NCI-H1092 (cell line): ENCODE measurements around the gene MRPL39.
"Not testable (repeated sequence)": the region's sequence is repeated elsewhere in the genome, so short reads cannot be mapped to it uniquely, and the experiment has no call there.

Experiments used
- DNase-seq: peaks from one replicate; lab custom pipeline; 2025; lab: John Stamatoyannopoulos, UW

Gene MRPL39

DNA sequence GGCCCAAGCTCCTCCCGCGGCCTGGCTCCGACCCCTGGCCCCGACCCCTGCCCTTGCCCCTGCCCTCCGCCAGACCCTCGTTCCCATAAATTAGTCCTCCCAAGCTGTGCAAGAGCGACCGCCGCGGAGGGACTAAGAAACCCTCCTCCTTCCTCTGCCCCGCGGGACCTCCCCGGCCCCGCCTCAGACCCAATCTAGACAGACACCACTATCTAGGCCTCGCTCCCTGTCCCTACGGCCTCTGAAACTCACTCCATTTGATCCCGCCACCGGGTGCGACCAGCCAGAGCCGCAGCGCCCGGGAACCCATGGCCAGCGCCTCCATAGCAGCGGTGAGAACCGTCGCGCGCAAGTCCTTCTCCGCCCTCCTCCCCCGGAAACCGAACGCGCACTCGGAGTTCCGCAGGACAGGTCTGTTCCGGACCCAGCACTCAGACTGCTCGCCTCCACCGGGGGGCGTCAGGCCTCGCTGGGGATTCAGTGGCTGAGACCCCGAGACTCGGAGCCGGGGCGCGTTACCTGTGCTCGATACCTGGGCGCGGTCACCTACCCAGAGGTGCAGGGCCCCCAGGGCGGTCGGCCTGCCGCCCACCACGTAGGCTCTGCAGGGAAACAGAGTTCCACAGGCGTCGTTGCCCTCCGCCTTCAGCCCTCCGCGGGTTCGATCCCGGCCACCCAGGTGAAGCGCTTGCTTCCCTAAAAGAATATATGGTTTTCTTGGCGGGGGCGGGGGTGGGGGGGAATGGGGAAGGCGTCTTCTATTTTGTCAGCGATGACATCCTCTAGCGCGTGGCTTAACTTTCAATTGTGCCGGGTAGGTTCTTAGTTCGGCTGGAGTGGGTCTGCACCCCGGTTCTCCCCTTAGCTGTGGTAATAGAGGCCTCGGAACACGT lies at the start of gene MRPL39:
TSS of gene MRPL39 (minus strand) at position 331 of the 893 bp plus-strand sequence. CDS start at position 325, 6 bp downstream.
- DNase-seq = peak; percentile 89

DNA sequence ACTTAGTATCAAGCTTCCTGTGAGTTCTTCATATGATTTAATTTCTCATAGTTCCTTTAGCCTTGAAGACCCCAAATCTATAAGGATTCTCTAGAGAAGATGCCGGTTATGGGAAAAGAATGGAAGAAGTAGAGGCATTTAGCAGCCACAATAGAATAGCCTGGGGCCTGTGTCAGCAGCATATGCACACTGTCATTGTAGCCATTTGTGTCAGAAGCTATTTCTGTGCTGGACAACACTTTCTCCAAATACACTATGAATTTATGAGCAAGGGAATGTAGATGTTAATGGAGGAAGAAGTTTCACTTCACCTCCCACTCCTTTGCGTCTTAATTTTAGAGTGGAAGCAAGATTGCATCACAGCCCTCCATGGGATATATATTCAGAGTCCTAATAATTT lies 49.1 kb upstream of the MRPL39 start:
- no peak for DNase-seq

DNA sequence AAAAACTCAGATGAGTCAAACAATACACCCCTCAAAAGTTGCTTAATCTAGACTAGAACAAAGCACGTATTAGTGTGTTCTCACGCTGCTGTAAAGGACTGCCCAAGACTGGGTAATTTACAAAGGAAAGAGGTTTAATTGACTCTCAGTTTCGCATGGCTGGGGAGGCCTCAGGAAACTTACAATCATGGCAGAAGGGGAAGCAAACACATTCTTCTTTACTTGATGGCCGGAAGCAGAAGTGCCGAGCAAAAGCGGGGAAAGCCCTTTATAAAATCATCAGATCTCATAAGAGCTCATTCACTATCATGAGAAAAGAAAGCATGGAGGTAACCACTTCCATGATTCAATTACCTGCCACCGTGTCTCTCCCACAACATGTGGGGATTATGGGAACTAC lies 41.9 kb upstream of the MRPL39 start:
- no peak for DNase-seq

DNA sequence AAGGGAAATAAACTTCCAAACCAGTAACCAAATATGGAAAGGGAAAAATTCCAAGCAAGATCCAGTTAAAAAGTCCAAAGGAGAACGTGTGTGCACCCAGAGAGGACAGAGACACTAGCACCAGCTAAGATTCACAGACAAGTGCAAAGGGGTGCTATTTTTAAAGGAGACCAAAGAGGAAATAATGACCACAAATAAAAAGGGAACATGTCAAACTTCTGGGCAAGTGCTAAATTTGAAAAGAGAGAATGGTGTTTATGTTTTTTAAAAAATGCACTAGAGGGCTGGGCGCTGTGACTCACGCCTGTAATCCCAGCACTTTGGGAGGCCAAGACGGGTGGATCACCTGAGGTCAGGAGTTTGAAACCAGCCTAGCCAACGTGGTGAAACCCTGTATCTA lies 40.4 kb upstream of the MRPL39 start:
- DNase-seq = no peak

DNA sequence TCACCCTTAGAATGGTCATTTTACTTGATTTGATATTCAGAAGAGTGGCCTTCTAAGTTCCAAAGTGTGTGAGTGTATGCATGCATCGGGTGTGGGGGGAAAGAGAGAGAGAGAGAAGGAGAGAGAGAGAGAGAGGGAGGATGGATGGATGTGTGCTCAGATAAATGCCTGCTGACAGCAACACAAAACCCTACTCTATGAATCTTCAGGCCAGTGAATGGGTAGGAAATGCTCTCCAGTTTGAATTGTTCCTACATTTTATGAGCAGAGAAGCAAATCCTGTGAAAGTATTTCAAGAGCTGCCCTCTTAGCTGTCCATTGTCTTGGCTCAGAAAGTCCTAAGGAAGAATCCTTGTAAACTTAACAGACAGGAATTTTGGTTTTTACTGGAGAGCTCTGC lies 39.2 kb upstream of the MRPL39 start:
- DNase-seq = no peak

DNA sequence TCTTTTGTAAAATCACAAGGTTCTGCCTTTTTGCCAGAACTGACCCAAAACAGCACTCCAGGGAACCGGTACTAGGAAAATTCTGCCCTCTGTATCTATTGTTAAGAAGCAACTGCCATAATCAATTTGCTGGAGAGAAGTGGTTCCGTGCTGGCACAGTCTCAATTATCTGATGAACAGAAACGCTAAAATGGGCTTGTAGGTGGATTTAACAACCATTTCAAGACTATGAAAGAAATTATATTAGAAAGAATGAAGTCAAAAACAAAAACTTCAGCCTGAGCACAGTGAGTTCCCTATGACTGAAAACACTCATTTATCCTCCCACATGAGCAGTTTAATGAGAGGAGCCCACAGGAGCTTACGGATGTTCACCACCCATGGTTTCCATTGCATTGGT lies 36.2 kb upstream of the MRPL39 start:
- DNase-seq = no peak

DNA sequence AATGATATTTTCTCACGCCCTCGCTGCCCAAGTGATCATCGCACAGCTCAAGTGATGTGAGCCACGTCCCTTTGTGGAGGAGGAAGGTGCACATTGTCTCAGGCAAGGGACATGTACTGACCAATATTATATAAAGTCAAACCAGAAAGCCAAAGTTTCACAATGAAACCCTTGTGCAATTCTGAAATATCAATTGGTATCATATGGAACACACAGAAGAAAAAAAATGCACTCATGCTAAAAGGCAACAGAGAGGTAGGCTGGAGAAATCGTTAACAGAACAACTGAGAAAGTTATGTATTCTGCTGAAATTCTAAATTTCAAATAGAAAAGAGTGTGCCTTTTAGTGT lies 33.6 kb upstream of the MRPL39 start:
- DNase-seq = no peak

DNA sequence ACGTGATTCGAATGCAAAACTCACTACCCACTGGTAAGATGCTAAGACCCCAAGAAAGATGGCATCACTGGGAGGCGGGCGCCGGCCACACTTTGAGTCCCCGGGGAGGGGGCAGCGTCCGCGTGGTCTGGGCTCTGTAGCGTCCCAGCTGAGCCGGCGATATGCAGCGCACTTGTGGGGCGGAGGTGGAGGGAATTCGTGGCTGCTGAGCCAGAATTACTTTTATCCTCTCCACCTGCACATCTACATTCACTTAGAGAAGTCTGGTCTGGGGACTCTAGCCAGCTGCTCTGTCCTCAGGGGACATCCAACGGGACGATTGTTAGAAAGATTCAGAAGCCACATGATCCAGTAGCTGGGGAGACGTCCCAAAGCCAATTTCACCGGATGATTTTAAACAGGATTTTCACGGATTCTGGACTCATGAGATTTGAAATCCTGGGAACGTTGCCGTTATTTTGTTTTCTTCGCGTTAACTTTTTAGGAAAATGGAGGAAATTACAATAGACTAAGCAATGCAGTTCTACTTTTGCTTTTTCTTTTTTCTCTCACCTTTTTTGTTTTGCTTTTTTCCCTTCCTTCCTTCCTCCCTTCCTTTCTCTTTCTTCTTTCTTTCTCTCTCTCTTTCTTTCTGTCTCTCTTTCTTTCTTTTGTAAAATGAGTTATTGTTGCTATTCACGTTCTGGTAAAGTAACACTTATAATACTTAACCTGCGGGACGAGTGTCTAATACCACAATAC lies 33.1 kb upstream of the MRPL39 start:
- DNase-seq = no peak

DNA sequence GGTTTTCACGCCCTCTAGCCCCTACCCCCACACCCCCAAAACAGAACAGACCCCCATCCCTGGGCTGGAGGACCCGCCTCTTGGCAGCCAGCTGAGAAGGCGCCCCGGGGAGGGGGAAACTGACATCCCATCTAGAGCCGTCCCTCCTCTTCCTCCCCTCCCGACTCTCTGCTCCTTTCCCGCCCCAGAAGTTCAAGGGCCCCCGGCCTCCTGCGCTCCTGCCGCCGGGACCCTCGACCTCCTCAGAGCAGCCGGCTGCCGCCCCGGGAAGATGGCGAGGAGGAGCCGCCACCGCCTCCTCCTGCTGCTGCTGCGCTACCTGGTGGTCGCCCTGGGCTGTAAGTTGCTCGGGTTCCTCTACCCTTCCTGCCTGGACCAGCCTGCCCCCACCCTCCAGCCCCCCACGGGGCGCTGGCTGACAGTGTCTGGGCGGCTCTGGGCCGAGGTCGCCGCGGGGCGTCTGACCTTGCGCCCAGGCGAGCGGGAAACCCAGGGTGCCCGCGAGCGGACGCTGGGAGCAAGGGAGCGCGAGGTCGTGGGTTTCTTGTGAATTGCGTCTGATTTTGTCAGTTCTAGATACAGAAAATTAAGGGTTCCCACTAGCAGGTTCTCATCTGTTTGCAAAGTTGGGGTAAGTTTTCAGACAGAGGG lies 32.4 kb upstream of the MRPL39 start:
- peak; percentile 23 for DNase-seq

DNA sequence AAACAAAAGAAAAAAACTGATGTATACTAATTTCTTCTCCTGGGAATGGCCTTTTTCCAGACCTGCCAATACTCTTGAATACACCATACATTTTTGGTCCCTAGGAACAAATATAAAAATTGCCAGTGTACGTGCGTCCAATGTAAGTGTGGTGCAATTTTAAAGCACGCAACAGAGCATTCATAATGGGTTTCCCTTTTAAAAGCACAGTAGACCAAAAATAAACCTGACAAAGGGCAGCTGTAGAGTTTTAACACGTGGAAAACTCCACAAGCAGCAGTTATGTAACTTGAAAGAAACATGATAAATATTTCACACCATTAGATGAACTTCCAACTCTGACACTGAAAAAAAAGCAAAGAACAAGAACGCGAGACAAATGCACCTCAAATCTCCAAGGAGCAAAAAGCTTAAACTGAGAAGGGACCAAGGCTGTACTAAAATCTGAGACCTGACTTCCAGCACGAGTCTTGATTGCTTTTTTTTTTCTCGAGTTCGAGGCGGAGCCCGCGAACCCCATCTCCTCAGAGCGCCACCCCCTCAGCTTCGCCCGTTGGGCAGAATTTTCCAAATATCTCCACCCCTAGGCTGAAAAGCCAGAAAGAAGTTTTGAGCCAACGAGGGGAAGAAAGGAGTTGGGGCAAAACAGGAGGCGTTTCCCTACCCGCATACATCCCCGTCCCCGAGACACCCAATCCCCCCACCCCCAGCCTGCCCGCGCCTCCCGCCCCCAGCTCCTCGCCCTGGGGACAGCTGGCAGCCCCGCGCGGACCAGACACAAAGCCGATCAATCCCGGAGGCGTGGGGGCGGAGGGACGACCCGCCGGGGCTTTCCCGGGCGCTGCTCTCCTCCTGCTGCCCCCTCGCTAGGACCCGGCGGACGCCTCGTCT lies 31.6 kb upstream of the MRPL39 start, which contains the start of gene JAM2:
TSS of gene JAM2 (plus strand) at position 599 of the 891 bp plus-strand sequence. CDS start 564 bp downstream, outside the sequence.
- no peak for DNase-seq

DNA sequence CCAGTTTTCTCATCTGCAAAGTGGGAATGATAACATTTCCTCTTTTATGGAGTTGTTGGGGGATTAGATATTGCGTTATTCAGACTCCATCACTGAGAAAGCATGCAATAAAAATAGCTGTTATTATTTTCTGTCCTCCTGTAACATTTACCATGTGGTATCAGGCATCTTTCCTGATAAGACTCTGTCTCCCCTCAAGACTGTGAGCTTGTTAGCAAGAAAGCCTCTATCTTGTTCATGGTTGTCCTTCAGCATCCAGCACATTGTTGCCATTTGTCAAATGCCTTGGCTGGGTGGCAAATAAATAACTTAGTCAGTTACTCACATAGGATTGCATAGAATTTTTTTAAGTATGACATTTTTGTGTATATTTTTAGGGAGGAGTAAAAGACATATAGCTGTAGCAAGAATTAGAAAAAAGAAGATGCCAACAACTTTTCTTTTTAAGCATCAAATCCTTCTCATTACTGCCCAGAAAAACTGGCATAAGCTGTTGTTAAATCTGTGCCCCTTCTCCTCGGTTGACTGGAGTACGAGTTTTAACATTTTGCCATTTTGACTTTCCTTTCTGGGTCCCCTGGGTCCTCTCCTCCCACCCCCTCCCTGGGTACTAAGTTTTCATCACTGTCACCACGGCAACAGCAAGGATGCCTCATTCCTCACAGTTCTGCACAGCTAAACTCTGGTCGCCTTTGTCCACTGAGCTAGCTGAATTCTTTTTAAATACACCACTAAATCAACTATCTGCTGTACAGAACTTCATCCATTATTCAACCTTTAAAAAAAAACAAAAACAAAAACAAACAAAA lies 30.8 kb upstream of the MRPL39 start:
- no peak for DNase-seq

DNA sequence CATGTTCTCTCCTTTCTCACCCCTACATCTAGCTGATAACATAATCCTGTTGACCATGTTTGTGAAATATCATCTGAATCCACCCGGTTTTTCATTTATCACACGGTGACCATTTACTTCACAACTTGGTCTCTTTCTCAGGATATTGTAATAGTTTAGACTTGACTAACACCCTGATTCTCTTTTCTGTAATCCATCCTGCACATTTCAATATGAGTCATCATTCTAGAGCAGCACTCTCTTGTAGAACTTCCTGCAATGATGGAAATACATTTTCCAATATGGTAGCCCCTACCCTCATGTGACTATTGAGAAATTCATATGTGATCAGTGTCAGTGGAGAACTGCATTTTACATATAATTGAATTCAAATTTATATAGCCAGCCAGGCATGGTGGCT lies 29.4 kb upstream of the MRPL39 start:
- no peak for DNase-seq

DNA sequence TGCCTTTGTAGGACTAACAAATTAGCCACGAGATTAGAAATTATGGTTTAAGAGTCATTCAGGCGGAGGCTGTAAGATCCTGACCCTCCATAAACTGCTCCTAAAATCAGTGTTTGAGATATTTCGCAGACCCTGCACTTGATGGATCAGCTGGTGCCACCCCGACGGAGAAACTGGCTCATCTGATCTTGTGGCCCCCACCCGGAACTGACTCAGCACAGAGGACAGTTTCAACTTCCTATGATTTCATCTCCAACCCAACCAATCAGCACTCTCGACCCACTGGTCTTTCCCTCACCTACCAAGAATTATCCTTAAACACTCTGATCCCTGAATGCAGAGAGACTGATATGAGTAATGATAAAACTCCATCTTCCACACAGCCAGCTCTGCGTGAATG lies 28.0 kb upstream of the MRPL39 start:
- no peak for DNase-seq

DNA sequence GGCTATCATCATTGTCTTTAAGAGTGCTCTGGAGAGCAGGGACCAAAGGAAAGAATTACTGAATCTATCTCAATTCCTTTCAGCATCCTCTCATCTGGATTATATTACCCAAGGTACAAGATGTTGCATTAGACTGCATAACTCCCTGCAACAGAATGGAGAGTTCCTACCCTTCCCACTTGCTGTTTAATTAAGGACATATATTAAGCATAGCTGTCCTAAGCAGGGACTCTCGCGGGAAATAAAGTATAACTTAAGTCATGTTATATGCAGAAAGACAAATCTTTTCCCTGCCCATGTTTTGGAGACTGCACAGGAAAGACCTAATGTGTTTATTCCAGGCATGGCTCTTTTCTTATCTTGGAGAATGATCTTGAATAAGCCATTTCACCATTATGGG lies 25.0 kb upstream of the MRPL39 start:
- no peak for DNase-seq

DNA sequence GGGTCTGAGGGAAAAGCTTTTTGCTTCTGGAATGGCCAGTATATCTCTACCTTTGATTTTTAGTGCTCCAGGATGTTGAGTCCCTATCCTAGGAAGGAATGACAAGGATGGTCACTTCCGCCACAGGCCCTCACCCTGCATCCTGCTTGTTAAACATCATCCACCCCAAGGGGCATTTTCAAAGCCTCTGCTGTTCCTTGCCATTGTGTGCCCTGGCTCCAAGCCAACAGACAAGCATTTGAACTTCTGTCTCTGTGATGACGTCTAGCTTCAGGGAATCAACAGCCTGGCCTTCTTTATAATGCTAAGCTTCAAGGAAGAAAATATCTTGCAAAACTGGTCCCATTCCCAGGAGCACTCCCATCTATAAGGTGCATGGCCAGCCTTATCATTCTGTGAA lies 19.5 kb upstream of the MRPL39 start:
- no peak for DNase-seq

DNA sequence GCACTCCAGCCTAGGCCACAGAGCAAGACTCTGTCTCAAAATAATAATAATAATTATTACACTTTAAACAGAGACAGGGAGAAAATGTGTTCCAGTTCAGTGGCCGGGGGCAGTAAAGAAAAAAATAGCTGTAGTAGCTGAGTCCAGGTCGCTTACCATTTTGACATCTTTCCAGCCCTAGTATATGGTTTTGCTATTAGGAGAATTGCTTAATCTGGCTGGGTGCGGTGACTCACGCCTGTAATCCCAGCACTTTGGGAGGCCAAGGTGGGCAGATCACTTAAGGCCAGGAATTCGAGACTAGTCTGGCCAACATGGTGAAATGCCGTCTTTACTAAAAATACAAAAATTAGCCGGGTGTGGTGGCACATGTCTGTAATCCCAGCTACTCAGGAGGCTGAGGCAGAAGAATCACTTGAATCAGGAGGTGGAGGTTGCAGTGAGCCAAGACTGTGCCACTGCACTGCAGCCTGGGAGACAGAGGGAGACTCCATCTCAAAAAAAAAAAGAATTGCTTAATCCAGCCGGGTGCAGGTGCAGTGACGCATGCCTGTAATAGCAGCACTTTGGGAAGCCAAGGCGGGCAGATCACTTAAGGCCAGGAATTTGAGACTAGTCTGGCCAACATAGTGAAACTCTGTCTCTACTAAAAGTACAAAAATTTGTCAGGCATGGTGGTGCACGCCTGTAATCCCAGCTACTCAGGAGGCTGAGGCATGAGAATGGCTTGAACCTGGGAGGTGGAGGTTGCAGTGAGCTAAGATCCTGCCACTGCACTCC lies 18.7 kb upstream of the MRPL39 start:
- DNase-seq = not testable (repeated sequence)

DNA sequence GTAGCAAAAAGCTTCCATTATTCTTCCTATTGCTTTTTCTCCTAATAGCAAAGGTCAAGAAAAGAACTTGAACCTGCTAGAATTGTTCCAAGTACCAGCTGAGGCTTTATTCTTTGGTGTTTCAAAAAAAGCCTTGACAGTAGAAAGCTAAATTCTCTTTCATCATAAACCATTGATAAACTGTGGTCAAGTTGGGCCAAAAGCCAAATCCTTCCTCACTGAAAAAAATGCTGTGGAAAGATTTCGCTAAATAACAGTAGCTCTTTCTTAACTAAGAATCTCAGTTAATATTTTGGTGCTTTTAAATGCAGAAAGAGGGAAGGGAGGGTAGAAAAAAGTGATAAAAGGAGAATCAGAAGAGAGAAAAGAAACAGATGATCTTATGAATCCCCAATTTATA lies 17.8 kb upstream of the MRPL39 start:
- no peak for DNase-seq

DNA sequence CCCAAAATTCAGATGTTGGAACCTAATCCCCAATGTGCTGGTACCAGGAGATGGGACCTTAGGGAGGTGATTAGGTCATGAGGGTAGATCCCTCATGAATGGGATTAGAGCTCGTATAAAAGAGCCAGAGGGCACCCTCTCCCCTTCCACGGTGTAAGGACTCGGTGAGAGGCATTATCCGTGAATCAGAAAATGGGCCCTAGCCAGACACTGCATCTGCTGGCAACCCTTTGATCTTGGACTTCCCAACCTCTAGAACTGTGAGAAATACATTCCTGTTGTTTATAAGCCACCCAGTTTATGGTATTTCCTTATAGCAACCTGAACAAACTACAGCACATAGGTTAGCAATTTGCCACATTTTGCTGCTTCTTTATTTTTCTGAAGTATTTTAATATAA lies 17.2 kb upstream of the MRPL39 start:
- no peak for DNase-seq

DNA sequence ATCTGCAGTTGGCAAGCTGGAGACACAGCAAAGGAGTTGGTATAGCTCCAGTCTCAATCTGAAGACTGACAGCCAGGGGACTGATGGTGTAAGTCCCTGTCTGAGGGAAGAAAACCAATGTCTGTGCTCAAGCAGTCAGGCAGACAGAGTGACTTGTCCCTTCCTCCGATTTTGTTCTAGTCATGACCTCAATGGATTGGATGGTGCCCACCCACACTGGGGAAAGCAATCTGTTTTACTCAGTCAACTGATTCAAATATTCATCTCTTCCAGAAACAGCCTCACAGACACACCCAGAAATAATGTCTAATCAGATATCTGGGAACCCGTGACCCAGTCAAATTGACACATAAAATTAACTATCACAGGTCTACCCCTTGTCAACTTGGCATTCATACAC lies 11.9 kb upstream of the MRPL39 start:
- DNase-seq = no peak

DNA sequence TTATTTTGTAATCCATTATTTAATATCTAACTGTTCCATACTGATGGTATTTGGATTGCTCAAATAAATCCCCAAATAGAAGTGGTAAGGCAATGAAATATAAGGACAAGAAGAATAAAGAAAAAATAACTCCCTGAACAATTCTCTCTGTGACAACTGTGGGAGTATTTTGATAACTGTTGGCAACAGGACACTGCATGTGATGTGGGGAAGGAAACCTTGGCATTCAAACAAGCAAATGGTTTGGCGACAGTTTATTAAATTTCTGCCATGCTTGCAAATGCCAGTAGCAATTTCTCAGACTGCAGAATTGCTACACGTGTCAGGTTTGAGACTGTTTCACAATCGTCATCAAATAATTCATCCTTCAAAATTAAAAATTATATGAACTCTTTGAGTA lies 8.6 kb upstream of the MRPL39 start:
- DNase-seq = no peak
